HG03439 (cell line): ENCODE measurements around the gene GCFC2.
"Not testable (repeated sequence)": the region's sequence is repeated elsewhere in the genome, so short reads cannot be mapped to it uniquely, and the experiment has no call there.

ENCODE experiments used
- ATAC-seq: cut with Tn5 transposase; IDR thresholded peaks from one replicate; pipeline ENCODE4 v1.9.1; 2021; ENCODE audit warnings: mild to moderate bottlenecking, moderate library complexity; ENCODE audit not compliant: unreplicated experiment

GCFC2 gene

GRCh38 chr2:75683430-75683829 is 27.3 kb downstream of the GCFC2 start:
- ATAC-seq = not testable (repeated sequence)

- ATAC-seq = no peak
Measured at GRCh38 chr2:75680402-75680801, 30.3 kb downstream of the GCFC2 start.

DNA sequence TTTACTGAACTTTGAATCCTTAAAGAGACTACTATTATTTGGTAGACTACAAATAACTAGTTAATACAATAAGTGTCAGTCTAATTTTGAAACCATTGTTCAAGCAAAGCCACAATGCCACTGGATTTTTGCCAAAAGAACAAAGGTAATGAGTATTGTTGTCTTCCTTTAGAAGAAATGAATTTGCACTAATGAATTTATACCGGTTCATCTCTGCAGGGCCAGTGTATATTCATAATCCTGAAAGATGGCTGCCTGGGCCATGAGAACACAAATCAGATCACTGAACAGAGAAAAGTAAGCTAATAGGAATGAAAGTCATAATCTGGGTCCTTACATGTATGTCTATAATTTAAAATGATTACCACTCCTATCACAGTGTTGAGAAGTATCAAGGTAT is 31.2 kb downstream of the GCFC2 start:
- no peak for ATAC-seq

DNA sequence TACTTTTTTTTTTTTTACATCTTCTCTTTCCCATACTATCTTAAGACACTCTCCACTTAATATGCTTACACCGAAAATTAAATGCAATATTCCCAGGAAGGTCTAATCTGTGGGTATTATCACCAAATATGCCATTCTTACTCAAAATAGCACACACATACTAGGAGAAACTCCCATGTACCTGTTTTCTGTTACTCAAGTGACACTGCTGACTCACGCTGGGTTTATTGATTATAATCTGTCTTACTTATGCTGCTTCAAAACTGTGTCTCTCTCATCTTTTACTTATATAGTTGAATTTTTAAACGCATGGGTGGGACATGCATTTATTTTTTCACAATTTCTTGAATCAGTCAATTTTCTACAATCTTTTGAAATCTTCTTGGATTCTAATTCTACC is 34.3 kb downstream of the GCFC2 start:
- no peak for ATAC-seq

- ATAC-seq = no peak
Measured at GRCh38 chr2:75675908-75676307, 34.8 kb downstream of the GCFC2 start.

- ATAC-seq = not testable (repeated sequence)
Measured at GRCh38 chr2:75675423-75675822, 35.3 kb downstream of the GCFC2 start.

DNA sequence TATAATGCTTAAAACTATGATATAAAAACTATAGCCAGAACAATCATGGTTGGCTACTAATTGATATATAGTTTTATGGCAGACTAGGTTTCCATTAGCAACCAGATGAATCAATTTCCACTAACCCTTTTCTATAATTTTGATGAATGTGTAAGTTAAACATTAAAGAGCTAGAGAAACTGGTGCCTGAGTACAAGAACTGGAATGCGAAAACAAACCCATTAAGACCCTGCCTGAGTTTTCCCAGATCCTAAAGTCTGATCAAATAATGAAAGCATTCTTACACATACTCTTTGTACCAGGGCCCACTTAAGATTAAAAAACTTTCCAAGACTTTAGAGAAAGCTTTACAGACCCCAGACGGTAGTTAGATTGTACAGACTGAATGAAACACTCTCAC is 42.8 kb downstream of the GCFC2 start:
- no peak for ATAC-seq

DNA sequence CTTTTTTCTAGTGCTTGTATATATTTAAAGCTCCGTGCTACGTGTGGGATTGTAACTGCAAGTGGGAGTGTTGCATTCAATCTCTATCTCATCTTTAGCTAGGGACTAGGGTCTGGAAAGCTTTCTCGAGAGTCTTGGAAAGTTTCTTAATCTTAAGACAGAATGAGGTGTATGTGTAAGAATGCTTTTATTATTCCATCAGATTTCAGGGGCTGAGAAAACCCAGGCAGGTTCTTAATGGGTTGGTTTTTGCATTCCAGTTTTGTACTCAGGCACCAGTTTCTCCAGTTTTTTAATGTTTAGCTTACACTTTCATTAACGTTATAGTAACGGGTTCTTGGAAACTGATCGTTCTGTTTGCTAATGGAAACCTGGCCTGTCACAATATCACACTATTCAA is 43.8 kb downstream of the GCFC2 start:
- no peak for ATAC-seq

- no peak for ATAC-seq
Measured at GRCh38 chr2:75657798-75658197, 52.9 kb downstream of the GCFC2 start.

GRCh38 chr2:75656563-75656962 is 54.2 kb downstream of the GCFC2 start:
- no peak for ATAC-seq

GRCh38 chr2:75655861-75656260 is 54.9 kb downstream of the GCFC2 start:
- no peak for ATAC-seq

GRCh38 chr2:75654012-75654411 is 56.7 kb downstream of the GCFC2 start:
- no peak for ATAC-seq

DNA sequence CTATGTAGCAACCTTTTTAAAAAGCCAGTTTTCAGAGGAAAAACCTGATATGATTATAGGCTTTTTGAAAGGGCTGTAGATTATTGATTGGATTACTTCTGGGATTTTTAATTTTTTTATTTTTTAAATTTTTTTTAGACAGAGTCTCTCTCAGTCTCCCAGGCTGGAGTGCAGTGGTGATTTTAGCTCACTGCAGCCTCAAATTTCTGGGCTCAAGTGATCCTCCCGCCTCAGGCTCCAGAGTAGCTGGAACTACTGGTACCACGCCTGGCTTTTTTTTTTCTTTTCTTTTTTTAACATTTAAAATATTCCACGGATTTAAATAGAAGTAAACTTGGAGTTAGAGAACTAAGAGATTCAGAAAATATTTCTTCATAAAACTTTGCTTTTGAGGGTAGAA is 62.9 kb downstream of the GCFC2 start:
- ATAC-seq = no peak

- ATAC-seq = peak; percentile 97
Measured at GRCh38 chr2:75646583-75647425, 63.9 kb downstream of the GCFC2 start, which contains the start of gene MRPL19. Gene MRPL19, plus strand, starts transcription at chr2:75646783. Its CDS starts 25 bp downstream, at chr2:75646808.

DNA sequence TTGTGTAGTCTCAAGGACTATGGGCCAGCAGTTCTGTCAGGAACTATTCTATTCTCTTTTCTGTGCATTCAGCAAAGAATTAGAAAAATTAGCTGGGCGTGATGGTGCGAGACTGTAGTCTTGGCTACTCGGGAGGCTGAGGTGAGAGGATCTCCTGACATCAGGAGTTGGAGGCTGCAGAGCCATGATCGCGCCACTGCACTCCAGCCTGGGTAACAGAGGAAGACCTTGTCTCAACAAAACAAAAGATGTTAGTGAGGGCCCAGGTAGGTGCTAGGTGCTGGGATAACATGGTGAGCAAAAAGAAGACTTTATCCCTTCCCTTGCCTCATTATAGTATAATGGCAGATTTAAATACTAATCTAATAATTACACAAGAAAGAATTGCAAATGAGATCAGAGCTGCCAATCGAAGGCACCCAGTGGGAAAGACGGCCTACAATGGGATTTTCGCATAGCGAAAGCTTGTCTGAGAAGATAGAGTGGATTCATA is 64.6 kb downstream of the GCFC2 start:
- ATAC-seq = peak; percentile 5

GRCh38 chr2:75645643-75646042 is 65.1 kb downstream of the GCFC2 start:
- ATAC-seq = no peak

GRCh38 chr2:75643980-75644379 is 66.7 kb downstream of the GCFC2 start:
- no peak for ATAC-seq

GRCh38 chr2:75641587-75641986 is 69.1 kb downstream of the GCFC2 start:
- ATAC-seq = no peak

DNA sequence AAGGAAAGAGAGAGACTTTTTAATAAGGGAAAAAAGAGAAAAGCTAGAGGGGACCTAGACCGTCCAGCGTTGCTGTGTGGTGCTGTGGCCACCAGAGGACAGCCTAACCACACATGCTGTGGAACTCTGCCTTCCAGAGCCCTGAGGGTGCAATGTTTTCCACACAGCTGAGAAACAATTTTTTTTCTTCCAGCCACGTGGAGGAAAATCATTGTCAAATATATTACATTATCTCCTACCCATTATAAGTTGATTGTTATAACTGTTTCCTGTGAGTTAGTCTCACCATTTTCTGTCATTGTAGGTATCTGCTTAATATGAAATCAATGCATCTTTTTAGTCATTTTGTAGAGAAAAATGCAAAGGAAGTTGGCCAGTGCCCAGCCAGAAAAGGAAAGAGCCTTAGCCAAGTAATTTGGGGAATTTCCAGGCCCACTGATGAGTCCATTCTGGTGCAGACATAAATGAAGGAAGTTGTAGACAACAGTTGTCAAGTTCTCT is 70.0 kb downstream of the GCFC2 start:
- peak; percentile 93 for ATAC-seq

- no peak for ATAC-seq
Measured at GRCh38 chr2:75637568-75637967, 73.1 kb downstream of the GCFC2 start.

DNA sequence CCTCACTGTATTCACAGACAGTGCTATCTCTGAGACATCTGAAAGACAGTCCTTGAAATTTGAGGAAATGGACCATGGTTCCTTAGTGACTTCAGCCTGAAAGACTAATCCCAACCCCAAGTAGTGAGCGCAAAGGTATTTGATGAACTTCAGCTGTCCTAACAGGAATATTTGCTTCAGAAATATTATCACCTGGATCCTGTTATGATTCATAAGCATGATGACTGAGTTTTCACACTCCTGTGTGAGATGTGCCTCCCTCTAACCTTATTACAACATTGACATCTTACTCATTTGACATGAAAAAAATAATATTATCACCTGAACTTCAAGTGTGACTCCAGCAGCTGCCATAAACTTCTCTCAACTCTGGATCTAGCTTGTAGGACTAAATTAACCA is 75.8 kb downstream of the GCFC2 start:
- ATAC-seq = no peak

DNA sequence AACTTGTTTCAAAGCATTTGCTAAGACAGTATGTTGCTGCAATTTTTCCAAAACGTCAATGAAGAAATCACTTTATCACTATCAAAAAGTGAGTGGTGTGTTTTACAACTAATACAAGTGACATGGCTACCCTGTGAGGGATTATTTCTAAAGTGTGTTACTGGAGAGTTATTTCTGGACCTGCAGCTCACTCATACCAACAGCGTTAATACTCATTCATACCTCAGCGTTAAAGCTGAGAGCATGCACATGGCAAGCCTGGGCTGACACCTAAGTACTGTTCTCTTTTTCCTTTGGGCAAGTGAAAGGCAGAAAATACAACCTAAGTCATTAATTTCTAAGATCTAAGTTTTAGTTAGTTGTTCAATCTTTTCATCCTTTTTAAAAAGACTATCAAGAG is 77.1 kb downstream of the GCFC2 start:
- ATAC-seq = no peak
